Fibroblast of lung (primary cell): ENCODE measurements around the gene PIK3CB. TPM values are rescaled to one million over a fixed set of nuclear protein-coding genes. Genes with fewer than 3 reads are reported as not detected.
"Not testable (repeated sequence)": the region's sequence is repeated elsewhere in the genome, so short reads cannot be mapped to it uniquely, and the experiment has no call there.

ENCODE experiments used
- DNase-seq, 2 donors: peaks; one replicate each; pipeline versions ENCODE4 v3.0.0 to v3.0.0-alpha.2; 2010; ENCODE audit warnings: low read depth in 2 of 2
- H2AFZ ChIP-seq: 2 replicates; pipeline ENCODE4 v1.5.1; 2012; ENCODE audit warnings: low read length, control low read depth, inconsistent platforms
- H3K27ac ChIP-seq: 2 replicates; pipeline ENCODE4 v1.5.1; 2011; ENCODE audit warnings: low read length, control low read depth; ENCODE audit not compliant: insufficient read depth
- H3K27me3 ChIP-seq: 2 replicates; pipeline ENCODE4 v1.5.1; 2011; ENCODE audit warnings: mild to moderate bottlenecking, low read length; ENCODE audit not compliant: control insufficient read depth, insufficient read depth
- H3K36me3 ChIP-seq: 2 replicates; pipeline ENCODE4 v1.5.1; 2011; ENCODE audit warnings: low read length; ENCODE audit not compliant: control insufficient read depth, insufficient read depth
- H3K4me1 ChIP-seq: 2 replicates; pipeline ENCODE4 v1.5.1; 2011; ENCODE audit warnings: low read length; ENCODE audit not compliant: control insufficient read depth, insufficient read depth; ENCODE audit errors: extremely low read depth
- H3K4me2 ChIP-seq: 2 replicates; pipeline ENCODE4 v1.5.1; 2011; ENCODE audit warnings: low read length, control low read depth; ENCODE audit not compliant: insufficient read depth; ENCODE audit errors: extremely low read depth
- H3K4me3 ChIP-seq, 4 experiments: fragments of 200-600 bp in 1 of 4; sonication (generic) in 1 of 4; replicated peaks in 1 of 4; 2 replicates each; pipeline ENCODE4 v1.5.1; 2011 to 2016; ENCODE audit warnings: low read length in 4 of 4, low read depth in 3 of 4, mild to moderate bottlenecking in 3 of 4, control low read depth in 2 of 4, inconsistent platforms in 1 of 4, mixed read lengths in 1 of 4; ENCODE audit not compliant: insufficient read depth in 1 of 4; ENCODE audit errors: control extremely low read depth in 1 of 4
- H3K79me2 ChIP-seq: 2 replicates; pipeline ENCODE4 v1.5.1; 2012; ENCODE audit warnings: mild to moderate bottlenecking, low read length, inconsistent platforms; ENCODE audit not compliant: control insufficient read depth, insufficient read depth
- H3K9ac ChIP-seq: 2 replicates; pipeline ENCODE4 v1.5.1; 2011; ENCODE audit warnings: mild to moderate bottlenecking, low read length, control low read depth; ENCODE audit not compliant: insufficient read depth
- H3K9me3 ChIP-seq: 2 replicates; pipeline ENCODE4 v1.5.1; 2012; ENCODE audit warnings: low read depth, low read length; ENCODE audit not compliant: control insufficient read depth, insufficient read depth
- H4K20me1 ChIP-seq: 2 replicates; pipeline ENCODE4 v1.5.1; 2011; ENCODE audit warnings: low read length; ENCODE audit not compliant: control insufficient read depth, insufficient read depth; ENCODE audit errors: extremely low read depth
- CTCF ChIP-seq, 2 donors: IDR thresholded peaks in 1 of 2; conservative IDR thresholded peaks in 1 of 2; 1 replicate in 1 of 2; 2 replicates in 1 of 2; pipeline ENCODE4 v1.5.1; 2011 to 2012; ENCODE audit warnings: low read length in 2 of 2, control low read depth in 1 of 2, inconsistent platforms in 1 of 2, low read depth in 1 of 2, mild to moderate bottlenecking in 1 of 2
- EZH2 ChIP-seq: IDR thresholded peaks from 2 replicates; pipeline ENCODE4 v1.5.1; 2012; ENCODE audit warnings: low read length, control low read depth, mild to moderate bottlenecking; ENCODE audit errors: missing control alignments
- polyA plus RNA-seq, 2 donors: library from polyadenylated mRNA; depleted of rRNA in 1 of 2; stranded (reverse) in 1 of 2; unstranded in 1 of 2; fragments of >200 nt; gene quantifications; 2 replicates each; pipeline ENCODE4 v1.2.1, GENCODE V29; 2011 to 2012; ENCODE audit warnings: missing spikeins in 1 of 2
- total RNA-seq: library from RNA; depleted of rRNA; stranded (reverse); fragments of >200 nt; gene quantifications from 2 replicates; pipeline ENCODE4 v1.2.1, GENCODE V29; 2014

Gene PIK3CB
- total and polyA plus RNA-seq, 2 donors (not counting 1 experiment from before 2014, with no cell fraction given): 12.4 to 17.0 TPM

DNA sequence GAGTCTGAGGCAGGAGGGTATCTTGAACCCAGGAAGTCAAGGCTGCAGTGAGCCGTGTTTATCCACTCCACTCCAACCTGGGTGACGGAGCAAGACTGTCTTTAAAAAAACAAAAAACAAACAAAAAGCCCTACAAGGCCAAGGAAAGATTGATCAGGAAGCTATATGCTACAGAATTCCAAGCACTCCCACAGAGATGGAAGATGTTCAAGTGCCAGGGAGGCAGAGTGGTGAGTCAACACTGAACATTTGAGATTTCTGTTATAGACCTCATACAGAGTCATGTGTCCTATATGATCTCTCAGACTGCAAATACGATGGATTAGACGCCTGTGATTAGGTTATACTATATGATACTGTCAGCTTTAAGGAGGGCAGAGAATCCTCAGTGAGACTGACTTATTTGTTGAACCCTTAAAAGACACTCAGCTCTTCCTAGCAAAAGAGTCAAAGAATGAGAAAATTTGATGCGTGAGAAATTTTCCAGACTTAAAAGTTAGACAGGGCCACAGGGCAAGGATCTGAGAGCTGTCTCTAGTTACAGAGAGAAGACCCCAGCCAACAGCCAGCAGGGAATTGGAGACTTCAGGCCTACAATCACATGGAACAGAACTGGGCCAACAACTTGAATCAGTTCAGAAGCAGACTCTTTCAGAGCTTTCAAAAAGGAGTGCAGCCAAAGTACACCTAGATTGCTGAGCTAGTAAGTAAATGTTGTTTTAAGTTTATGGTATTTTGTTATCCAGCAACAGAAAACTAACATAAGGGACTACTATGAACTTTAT, 107.6 kb downstream of the PIK3CB start:
- H3K4me3 ChIP-seq: no peak overlapping the region
- no peaks in the 10 kb centered on the region for H4K20me1 ChIP-seq
- no peak overlapping the region for H3K9ac ChIP-seq
- TF ChIP-seq EZH2: no peak
- no peaks in the 10 kb centered on the region for H3K4me1 ChIP-seq
- no peak overlapping the region for H3K4me2 ChIP-seq
- no peak overlapping the region for H2AFZ ChIP-seq
- H3K36me3 ChIP-seq: no peaks in the 10 kb centered on the region
- H3K9me3 ChIP-seq: no peaks in the 10 kb centered on the region
- no peaks in the 10 kb centered on the region for H3K27me3 ChIP-seq
- DNase-seq: peak; percentile 9 to 69
- H3K79me2 ChIP-seq: no peaks in the 10 kb centered on the region
- H3K27ac ChIP-seq: no peak overlapping the region

DNA sequence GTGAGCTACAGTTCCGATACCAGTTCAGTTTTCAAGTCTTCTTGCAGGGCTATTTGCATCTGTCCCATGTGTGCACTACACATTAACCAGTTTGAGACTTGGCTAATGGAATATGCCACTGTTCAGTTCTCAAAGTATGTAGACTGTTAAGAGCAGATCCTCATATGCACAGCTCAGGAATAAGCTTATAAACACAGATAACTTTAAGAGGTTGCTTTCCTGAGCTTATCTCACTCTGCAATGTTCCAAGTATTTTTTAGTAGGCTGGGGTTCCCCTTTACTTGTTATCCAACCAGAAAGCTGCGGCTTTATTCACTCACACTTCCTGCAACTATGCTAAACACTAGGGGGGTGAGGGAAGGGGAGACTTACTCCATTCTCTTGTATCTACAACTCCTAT, 108.7 kb downstream of the PIK3CB start:
- H3K4me1 ChIP-seq, H3K27me3 ChIP-seq, H3K4me3 ChIP-seq, H3K79me2 ChIP-seq, H3K27ac ChIP-seq, H3K9ac ChIP-seq, H3K36me3 ChIP-seq, H3K9me3 ChIP-seq, H4K20me1 ChIP-seq, H2AFZ ChIP-seq, H3K4me2 ChIP-seq: not testable (repeated sequence)
- DNase-seq: peak in 1 of 2 donors; percentile 41

- no peak overlapping the region for H3K4me3 ChIP-seq
- no peak overlapping the region for H3K9ac ChIP-seq
- no peaks in the 10 kb centered on the region for H3K79me2 ChIP-seq
- no peaks in the 10 kb centered on the region for H3K27me3 ChIP-seq
- H3K9me3 ChIP-seq: no peaks in the 10 kb centered on the region
- TF ChIP-seq EZH2 (no peak), CTCF (conservative IDR thresholded peaks at IDR 0.05 in 1 of 2, IDR thresholded peaks at IDR 0.05 in 1 of 2; ENCODE audit: low read depth in 1 of 2, low read length in 2 of 2) (no peak)
- H3K4me1 ChIP-seq: no peaks in the 10 kb centered on the region
- DNase-seq: no peak
- H3K4me2 ChIP-seq: no peak overlapping the region
- H2AFZ ChIP-seq: no peak overlapping the region
- no peaks in the 10 kb centered on the region for H4K20me1 ChIP-seq
- H3K27ac ChIP-seq: no peak overlapping the region
- H3K36me3 ChIP-seq: no peaks in the 10 kb centered on the region
Observed at GRCh38 chr3:138725116-138725515, 109.6 kb downstream of the PIK3CB start.

GRCh38 chr3:138724443-138724842, 110.3 kb downstream of the PIK3CB start:
- Histone ChIP-seq H2AFZ (no peak overlapping the region), H3K9ac (no peak overlapping the region), H3K27ac (no peak overlapping the region), H3K79me2 (no peaks in the 10 kb centered on the region), H3K9me3 (no peaks in the 10 kb centered on the region), H3K36me3 (no peaks in the 10 kb centered on the region), H3K27me3 (no peaks in the 10 kb centered on the region), H3K4me3 (no peak overlapping the region), H4K20me1 (no peaks in the 10 kb centered on the region), H3K4me1 (no peaks in the 10 kb centered on the region), H3K4me2 (no peak overlapping the region)
- no peak for TF ChIP-seq CTCF (conservative IDR thresholded peaks at IDR 0.05 in 1 of 2, IDR thresholded peaks at IDR 0.05 in 1 of 2; ENCODE audit: low read depth in 1 of 2, low read length in 2 of 2)
- TF ChIP-seq EZH2: no peak
- DNase-seq: no peak
